Measurements from ENCODE around the gene CLDN9.

The CLDN9 gene

GRCh38 chr16:3020604-3021448 lies 8.1 kb downstream of the CLDN9 start:
- DNase-seq: no peak

DNA sequence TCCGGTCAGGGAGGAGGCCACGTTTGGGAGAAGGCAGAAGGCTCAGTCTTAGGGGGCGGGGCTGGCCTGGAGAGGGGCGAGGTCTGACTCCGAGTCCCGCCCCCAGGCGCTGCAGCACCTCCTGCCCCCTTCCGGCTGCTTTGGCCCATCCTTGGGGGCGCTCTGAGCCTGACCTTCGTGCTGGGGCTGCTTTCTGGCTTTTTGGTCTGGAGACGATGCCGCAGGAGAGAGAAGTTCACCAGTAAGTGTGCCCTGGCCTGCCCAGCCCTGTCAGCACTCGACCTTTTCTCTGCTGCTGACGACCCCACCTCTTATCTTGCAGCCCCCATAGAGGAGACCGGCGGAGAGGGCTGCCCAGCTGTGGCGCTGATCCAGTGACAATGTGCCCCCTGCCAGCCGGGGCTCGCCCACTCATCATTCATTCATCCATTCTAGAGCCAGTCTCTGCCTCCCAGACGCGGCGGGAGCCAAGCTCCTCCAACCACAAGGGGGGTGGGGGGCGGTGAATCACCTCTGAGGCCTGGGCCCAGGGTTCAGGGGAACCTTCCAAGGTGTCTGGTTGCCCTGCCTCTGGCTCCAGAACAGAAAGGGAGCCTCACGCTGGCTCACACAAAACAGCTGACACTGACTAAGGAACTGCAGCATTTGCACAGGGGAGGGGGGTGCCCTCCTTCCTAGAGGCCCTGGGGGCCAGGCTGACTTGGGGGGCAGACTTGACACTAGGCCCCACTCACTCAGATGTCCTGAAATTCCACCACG lies 8.9 kb downstream of the CLDN9 start:
- no peak for DNase-seq

DNA sequence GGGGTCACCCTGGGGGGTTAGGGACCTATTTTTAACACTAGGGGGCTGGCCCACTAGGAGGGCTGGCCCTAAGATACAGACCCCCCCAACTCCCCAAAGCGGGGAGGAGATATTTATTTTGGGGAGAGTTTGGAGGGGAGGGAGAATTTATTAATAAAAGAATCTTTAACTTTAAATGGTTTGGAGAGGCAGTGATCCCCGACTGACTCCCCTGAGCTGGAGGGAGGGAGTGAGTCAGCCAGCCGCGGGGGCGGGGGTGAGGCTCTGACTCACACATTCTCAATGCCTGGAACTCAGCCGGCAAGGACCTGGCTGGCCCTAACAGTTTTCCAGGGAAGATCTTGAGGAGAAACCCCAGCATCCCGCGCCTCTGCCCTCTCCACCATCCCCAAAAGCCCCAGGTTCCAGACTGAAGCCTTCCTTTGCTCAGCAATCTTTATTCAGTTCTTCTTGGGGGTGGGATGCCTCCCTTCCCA lies 9.5 kb downstream of the CLDN9 start:
- no peak for DNase-seq

DNA sequence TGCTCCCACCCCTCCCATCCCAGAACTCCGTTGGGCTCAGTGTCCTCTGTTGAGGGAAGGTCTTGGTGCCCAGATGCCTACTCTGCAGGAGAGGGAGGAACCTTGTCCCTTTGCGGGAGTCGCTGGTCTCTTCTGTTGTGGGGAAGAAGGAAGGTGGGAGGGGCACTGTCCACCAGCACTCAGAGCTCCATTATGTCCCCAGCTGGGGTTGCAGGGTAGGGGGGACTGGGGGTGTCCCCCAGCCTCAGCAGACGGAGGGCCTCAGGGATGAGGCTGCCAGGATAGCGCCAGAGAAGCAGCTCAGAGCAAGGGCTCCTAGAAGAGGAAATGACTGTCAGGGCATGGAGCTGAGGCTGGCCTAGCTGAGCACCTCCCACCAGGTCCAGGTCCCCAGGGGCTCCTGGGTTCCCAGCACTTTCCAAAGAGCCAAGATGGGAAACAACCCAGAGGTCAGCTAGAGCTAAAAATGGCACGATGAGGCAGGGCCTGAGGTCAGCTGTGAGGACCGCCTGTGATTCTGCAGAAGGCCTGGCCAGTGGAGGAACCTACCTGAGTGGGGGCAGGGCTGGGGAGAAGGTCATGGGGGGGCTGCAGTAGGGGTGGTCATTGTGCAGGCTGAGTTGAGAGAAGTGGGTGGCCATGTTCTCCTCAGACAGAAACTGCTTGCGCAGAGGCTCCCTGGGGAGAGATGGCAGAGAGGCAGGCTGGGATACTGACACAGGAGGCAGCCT lies 10.1 kb downstream of the CLDN9 start:
- DNase-seq: no peak

- DNase-seq: no peak
Measured at GRCh38 chr16:3023415-3023668, 10.6 kb downstream of the CLDN9 start.

GRCh38 chr16:3023669-3024478 lies 11.2 kb downstream of the CLDN9 start, which contains the start of the genes HCFC1R1 and THOC6:
Gene HCFC1R1 (minus strand): TSS chr16:3023942. CDS start chr16:3023941, 1 bp downstream.
Gene THOC6 (plus strand): TSS chr16:3024035. CDS start chr16:3024327, 292 bp downstream.
- peak; percentile 92 for DNase-seq

DNA sequence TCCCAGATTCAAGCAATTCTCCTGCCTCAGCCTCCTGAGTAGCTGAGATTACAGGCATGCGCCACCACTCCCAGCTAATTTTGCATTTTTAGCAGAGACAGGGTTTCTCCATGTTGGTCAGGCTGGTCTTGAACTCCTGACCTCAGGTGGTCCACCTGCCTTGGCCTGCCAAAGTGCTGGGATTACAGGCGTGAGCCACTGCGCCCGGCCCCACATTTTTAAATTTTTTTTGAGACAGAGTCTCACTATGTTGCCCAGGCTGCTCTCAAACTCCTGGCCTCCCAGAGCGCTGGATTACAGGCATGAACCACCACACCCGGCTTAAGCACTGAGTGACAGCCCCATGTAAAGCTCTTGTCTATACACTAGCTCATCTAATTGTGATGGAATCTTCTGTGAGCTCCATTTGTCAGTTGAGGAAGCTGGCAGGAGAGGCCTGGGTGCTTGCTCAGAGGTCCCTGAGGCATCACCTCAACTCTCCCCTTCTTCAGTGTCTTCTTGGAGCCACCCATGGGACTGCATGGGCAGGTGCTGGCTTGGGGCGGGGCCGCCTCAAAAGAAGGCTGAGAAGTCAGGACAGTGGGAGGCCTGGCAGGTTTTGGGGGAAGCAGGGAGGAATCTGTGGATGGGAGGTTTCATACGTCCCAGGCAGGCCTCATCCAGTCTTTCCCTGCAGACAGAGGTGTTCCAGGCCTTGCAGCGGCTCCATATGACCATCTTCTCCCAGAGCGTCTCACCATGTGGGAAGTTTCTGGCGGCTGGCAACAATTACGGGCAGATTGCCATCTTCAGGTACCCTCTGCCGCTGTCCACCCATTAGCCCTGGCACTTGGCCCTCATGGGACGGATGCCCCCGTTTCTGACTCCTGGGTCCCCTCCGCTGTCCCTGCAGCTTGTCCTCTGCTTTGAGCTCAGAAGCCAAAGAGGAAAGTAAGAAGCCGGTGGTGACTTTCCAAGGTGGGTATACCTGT lies 12.6 kb downstream of the CLDN9 start:
- no peak for DNase-seq

DNA sequence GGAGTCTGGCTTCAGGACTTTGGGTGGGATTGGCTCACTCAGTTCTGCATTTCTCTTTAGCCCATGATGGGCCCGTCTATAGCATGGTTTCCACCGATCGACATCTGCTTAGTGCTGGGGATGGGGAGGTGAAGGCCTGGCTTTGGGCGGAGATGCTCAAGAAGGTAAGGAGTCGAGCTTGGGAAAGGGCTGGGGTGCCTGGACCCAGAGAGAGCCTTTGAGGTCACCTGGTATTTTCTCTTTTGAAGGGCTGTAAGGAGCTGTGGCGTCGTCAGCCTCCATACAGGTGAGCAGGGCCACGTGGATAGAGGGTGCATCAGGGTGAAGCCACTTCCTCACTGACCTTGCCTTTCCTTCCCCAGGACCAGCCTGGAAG lies 13.3 kb downstream of the CLDN9 start:
- no peak for DNase-seq

GRCh38 chr16:3026609-3027488 lies 14.1 kb downstream of the CLDN9 start:
- no peak for DNase-seq

DNA sequence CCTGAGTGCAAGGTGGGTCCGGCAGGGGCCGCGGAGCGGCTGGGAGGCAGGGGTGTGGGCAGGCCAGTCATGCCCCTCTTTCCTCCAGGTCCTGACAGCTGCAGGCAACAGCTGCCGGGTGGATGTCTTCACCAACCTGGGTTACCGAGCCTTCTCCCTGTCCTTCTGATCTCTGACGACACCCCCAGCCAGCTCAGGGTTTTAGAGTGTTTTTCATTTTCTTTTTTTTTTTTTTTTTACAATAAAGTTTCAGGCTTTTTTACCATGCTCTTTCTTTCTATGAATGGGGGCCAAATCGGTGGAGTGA lies 14.7 kb downstream of the CLDN9 start:
- no peak for DNase-seq

DNA sequence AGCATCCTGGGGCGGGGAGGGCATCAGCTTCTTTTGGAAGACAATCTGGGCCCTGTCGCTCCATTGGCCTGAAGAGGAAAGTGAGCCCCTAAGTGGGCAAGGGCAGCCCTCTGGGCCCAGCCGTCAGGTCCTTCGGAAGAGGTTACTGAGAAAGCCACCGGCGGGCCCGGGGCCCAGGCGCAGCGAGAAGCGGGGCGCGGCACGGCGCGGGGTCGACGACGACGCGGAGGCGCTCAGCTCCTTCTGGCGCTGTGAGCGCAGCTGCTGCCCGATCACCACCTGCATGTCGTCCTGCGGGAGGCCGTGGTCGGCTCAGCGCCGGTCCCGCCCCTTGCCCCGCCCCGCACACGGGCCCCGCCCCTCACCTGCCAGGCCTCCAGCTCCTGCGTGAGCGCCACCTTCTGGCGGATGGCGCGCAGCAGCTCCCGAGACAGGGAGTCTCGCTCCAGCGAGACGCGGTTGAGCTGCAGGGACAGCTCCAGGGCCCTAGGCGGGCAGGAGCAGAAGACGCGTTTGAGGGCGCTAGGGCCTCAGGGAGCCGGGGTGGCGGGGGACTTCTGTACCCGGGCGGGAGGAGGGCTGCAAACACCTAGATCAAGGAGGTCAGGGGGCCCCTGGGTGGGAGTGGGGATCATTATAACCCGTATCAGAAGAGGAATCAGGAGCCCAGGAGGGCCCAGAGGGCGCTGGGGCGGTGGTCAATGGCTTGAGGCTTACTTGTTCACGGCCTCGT lies 15.4 kb downstream of the CLDN9 start:
- DNase-seq: peak; percentile 65

DNA sequence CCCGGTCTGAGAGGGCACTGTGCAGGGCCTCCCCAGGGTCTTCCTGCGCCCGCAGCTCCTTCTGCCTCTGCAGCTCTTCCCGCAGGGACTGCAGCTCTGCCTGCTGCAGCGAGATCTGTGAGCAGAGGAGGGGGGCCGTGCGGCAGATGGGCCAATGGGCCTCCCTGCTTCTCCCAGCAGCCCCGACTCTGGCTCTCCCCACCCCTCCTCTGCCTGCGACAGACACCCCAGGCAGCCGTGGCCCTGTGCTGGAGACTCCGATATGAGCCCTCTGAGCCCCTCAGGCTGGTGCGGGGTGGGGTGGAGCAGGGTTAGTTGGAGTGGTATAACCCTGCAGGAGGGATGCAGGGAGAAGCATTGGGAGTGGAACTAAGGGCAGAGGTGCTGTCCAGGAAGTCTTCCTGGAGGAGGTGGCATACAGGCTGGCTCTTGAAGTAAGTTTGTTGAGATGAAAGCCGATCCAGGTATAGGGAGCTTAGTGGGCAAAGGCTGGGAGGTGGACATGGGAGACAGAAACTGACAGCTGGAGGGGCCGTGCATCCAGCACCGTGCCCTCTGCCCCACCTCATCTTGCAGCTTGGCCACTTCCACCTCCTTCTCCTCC lies 16.1 kb downstream of the CLDN9 start:
- no peak for DNase-seq

DNA sequence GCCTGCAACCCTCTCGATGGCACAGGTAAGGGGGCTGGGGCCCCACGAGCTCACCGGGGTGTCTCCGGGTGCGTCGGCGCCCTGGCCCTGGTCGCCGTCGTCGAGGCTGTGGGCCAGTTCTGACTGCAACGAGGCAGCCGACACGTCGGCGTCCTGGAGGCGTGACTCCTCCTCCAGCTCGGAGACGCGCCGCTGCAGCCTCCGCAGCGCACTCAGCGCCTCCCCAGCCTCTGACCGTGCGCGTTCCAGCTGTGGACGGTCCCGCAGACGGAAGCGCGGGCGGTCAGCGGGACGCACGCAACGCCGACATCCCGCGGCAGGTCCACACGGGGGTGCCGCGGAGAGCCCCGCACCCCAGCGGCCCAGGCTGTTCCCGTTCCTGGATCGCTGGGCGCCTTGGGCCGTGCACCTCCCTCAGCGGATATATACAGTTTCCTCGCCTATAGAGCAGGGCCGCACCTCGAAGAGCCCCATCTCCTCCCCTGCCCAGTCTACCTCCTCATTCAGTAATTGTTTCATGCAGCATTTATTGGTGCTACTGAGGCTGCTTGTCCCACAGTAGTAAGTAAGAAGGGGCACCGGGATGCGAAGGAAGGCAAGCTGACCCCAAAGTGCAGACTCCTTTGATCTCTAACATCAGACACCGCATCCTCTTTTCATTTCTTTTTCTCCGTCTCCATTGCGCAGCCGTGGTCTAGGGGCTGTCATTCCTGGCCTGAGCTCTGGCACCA lies 16.9 kb downstream of the CLDN9 start:
- DNase-seq: no peak

DNA sequence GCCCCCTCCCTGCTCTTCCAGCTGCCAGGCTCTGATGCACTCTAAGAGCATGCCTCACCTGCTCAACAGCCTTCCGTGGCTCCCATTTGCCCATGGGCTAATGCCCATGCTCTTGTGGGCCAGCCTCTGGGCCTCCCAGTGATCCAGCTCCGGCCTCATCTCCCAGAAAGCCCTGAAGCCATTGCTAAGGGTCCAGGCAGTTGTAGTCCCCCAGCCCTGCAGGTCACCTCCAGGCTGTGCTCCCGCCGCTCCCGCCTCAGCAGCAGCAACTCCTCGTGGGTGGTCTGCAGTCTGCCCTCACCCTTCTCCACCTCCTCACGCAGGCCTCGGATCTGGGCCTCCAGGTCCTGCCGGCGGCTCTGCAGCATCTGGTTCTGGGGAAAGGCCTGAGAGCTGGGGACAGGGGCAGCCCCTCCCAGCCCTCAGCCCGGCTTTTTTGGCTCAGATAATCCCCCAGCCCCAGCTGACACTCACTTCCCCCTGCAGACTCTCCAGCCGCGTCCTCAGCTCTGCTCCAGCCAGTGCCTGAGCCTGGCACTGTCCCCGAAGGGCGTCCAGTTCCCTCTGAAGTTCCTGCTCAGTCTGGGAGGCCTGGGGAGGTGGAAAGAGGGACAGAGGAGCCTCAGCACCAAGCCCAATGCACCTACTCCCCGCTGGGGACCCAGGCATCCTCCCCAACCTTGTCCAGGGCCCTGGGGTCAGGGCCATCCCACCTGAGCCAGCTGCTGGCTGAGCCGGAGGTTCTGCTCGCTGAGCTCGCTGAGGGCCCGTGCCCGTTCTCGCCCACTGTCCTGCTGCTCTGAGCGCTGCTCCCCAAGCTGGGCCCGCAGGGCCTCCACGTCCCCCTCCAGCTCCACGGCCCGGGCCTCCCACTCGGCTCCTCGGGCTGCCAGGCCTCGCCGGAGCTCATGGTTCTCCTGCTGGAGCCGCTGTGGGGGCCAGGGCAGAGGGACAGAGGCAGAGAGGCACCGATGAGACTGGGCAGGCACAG lies 17.8 kb downstream of the CLDN9 start:
- no peak for DNase-seq

DNA sequence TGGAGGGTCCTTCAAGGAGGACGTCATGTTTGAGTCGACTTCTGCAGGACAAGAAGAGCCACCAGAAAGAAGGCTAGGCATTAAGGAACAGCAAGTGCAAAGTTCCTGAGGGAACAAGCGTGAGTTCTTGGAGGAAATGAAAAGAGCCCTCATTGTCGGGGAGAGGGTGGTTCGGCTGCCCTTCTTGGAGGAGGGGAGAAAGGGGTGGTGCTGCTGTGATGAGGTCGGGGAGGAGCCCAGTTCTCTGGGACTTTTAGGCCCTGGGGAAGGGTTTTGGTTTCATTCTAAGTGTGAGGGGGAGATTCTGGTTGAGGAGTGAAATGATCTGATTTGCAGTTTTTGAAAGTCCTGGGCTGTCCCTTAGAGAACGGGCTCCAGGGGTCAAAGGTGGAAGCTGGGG lies 19.9 kb downstream of the CLDN9 start:
- no peak for DNase-seq

DNA sequence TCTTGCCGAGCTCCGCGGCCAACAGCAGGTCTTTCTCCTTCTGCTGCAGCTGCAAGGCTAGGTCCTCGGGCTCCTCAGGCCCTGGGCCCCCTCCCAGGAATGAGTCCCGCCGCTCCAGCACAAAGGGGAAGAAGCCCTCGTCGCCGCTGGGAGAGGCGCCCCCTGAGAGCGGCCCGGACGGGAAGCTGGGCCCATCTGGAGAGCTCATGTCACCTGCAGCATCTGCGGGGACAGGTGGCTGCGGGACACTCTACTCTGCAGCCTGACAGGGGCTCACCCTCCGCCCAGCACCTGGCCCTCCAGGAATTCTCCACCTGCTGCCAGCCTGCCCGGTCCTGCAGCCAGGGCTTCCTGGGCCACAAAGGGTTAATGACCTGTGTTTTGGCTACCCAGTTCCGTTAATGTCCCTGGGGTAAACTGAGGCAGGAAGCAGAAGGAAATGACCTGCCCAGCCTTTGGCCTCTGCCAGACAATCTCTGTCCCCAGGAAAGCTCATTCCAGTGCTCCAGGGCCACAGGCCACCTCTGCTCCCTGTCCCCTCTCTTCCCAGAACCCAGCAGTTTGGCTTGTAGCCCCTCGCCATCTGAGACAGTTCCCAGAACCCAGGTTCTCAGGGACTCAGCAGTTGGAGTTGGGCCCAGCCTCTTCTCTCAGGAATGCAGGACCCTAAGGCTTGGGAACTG lies 22.7 kb downstream of the CLDN9 start:
- DNase-seq: no peak
